ENCODE data around the gene ATP13A3.

GRCh38 chr3:194384156-194384555 is 102.6 kb downstream of the ATP13A3 start:
- TF ChIP-seq, protein P1, sequence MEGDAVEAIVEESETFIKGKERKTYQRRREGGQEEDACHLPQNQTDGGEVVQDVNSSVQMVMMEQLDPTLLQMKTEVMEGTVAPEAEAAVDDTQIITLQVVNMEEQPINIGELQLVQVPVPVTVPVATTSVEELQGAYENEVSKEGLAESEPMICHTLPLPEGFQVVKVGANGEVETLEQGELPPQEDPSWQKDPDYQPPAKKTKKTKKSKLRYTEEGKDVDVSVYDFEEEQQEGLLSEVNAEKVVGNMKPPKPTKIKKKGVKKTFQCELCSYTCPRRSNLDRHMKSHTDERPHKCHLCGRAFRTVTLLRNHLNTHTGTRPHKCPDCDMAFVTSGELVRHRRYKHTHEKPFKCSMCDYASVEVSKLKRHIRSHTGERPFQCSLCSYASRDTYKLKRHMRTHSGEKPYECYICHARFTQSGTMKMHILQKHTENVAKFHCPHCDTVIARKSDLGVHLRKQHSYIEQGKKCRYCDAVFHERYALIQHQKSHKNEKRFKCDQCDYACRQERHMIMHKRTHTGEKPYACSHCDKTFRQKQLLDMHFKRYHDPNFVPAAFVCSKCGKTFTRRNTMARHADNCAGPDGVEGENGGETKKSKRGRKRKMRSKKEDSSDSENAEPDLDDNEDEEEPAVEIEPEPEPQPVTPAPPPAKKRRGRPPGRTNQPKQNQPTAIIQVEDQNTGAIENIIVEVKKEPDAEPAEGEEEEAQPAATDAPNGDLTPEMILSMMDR (IDR thresholded peaks at IDR 0.05): no peak
- no peak for TF ChIP-seq POLR2A (IDR thresholded peaks at IDR 0.05)

Data from upper lobe of left lung (tissue), 4 donors.